GM13977 (cell line): ENCODE measurements around the gene KRTAP10-5.

Experiments used
- DNase-seq: peaks from one replicate; pipeline ENCODE4 v3.0.0; 2012; ENCODE audit warnings: low spot score
- in situ Hi-C: fragments of 300-500 bp; cut with MboI; formaldehyde crosslinking; loops from one replicate; pipeline ENCODE4 v1.12.0; 2022; ENCODE audit warnings: low sequenced_read_pairs, low pct_unique_long_range_greater_than_20kb, mixed read lengths, inconsistent platforms; ENCODE audit not compliant: unreplicated experiment
- TF ChIP-seq, protein P1 (sequence below): IDR thresholded peaks from 2 replicates; pipeline ENCODE4 v1.5.1; 2012; ENCODE audit warnings: mild to moderate bottlenecking, control low read depth; ENCODE audit not compliant: insufficient read depth; ENCODE audit errors: extremely low read depth, missing control alignments

Gene KRTAP10-5

DNA sequence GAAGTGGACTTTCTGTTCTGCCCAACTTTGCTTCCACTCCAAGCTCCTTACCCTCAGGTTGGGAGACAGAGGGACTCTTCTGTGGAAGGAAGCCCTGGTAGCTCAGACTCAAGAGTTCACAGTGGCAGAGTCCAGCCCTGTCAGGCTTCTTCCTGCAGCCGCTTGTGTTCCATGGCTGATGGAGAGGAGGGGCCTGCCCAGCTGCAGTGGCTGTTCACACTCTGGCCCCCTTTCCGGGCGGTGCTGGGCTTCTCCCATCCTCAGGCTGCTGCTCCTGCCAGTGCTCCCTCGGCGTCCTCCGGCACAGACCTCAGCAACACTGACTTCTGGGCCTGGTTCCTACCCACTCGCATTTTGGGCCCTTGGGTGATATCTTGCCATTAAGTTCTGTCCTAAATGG, 44.4 kb downstream of the KRTAP10-5 start:
- no peak for DNase-seq
- in situ Hi-C loops: no loop called here
- TF ChIP-seq, protein P1, sequence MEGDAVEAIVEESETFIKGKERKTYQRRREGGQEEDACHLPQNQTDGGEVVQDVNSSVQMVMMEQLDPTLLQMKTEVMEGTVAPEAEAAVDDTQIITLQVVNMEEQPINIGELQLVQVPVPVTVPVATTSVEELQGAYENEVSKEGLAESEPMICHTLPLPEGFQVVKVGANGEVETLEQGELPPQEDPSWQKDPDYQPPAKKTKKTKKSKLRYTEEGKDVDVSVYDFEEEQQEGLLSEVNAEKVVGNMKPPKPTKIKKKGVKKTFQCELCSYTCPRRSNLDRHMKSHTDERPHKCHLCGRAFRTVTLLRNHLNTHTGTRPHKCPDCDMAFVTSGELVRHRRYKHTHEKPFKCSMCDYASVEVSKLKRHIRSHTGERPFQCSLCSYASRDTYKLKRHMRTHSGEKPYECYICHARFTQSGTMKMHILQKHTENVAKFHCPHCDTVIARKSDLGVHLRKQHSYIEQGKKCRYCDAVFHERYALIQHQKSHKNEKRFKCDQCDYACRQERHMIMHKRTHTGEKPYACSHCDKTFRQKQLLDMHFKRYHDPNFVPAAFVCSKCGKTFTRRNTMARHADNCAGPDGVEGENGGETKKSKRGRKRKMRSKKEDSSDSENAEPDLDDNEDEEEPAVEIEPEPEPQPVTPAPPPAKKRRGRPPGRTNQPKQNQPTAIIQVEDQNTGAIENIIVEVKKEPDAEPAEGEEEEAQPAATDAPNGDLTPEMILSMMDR: no peak

DNA sequence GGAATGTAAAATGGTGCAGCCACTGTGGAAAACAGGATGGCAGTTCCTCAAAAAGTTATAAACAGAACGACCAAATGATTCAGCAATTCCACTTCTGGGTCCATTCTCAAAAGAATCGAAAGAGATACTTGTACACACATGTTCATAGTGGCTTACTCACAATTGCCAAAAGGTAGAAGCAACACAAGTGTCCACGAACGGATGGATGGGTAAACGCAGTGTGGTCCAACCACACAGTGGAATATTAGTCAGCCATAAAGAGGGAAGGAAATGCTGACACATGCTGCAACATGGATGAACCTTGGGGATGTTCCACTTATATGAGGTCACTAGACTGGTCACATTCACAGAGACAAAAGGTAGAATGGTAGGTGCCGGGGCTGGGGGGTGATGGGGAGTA, 45.7 kb downstream of the KRTAP10-5 start:
- TF ChIP-seq, protein P1: no peak
- in situ Hi-C loops: no loop called here
- no peak for DNase-seq

DNA sequence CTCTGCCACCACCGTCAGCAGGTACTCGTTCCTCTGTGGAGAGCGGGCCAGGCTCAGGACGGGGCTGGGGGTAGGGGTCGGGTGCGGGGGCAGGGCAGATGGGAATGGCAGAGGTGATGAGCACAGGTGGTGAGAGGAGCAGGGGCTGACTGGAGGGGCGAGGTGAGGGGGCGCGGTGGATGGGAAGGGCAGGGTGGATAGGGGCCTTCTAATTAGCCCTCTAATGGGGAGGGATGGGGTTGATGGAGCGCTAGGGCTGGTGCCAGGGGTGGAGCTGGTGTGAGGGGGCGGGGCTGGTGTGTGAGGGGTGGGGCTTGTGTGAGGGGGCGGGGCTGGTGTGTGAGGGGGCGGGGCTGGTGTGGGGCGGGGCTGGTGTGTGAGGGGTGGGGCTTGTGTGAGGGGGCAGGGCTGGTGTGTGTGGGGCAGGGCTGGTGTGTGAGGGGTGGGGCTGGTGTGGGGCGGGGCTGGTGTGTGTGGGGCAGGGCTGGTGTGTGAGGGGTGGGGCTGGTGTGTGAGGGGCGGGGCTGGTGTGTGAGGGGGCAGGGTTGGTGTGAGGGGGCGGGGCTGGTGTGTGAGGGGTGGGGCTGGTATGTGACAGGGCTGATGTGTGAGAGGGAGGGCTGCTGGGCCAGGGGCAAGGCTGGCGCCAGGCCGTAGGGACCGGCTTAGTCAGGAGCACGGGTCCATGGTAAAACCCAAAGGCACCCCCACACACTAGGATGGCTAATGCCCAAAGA, 46.3 kb downstream of the KRTAP10-5 start:
- TF ChIP-seq, protein P1: no peak

DNA sequence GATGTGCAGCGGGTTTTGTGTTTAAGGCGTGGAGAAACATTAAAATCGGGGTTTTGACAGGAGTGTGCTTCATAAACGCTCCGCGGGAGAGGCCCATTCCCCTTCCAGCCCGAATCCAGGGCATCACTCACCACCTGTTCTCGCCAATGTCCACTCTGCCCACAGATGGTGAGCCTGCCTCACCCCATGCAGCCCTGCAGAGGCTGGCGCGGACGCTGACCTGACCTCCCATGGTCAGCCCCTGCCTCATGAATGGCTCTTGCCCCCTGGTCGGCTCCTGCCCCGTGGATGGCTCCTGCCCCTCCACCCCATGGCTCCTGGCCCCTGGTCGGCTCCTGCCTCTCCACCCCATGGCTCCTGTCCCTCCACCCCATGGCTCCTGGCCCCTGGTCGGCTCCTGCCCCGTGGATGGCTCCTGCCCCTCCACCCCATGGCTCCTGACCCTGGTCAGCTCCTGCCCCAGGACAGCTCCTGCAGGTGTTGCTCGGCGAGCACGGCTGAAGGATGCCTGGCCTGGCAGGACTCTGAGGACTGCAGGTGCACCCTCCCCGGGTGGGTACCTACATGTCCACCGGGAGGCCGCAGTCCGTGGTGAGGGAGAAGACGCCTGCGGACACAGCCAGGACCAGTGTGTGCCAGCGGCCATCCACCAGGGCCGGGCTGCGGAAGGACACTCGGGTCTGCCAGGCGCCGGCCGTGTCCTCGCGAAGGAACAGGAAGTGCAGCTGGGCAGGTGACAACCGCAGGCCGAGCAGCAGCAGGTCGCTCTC, 47.1 kb downstream of the KRTAP10-5 start:
- TF ChIP-seq, protein P1: no peak
- in situ Hi-C loops: no loop called here
- no peak for DNase-seq

More for the DNA sequence above, 46.3 kb downstream of the KRTAP10-5 start:
- no peak for DNase-seq
- in situ Hi-C loops: no loop called here

DNA sequence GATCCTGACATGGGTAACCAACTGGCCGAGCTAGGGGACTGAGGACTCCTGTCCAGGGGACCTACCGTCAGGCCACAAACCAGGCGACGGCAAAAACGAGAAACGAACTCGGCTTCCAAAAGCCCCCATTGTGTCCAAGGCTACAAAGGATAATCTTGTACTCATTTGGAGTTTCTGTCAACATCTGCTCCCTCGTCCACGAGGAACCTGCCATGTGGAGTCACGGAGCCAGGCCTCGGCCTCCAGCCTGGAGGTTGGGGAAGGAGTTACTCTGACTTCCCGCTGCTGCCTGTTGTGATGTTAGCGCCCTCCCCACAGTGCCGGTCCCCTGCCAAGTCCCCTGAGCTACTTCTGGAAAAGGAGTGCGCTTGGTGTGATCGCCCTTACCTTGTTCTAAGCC, 47.7 kb downstream of the KRTAP10-5 start:
- DNase-seq: no peak
- in situ Hi-C loops: no loop called here
- TF ChIP-seq, protein P1: no peak

DNA sequence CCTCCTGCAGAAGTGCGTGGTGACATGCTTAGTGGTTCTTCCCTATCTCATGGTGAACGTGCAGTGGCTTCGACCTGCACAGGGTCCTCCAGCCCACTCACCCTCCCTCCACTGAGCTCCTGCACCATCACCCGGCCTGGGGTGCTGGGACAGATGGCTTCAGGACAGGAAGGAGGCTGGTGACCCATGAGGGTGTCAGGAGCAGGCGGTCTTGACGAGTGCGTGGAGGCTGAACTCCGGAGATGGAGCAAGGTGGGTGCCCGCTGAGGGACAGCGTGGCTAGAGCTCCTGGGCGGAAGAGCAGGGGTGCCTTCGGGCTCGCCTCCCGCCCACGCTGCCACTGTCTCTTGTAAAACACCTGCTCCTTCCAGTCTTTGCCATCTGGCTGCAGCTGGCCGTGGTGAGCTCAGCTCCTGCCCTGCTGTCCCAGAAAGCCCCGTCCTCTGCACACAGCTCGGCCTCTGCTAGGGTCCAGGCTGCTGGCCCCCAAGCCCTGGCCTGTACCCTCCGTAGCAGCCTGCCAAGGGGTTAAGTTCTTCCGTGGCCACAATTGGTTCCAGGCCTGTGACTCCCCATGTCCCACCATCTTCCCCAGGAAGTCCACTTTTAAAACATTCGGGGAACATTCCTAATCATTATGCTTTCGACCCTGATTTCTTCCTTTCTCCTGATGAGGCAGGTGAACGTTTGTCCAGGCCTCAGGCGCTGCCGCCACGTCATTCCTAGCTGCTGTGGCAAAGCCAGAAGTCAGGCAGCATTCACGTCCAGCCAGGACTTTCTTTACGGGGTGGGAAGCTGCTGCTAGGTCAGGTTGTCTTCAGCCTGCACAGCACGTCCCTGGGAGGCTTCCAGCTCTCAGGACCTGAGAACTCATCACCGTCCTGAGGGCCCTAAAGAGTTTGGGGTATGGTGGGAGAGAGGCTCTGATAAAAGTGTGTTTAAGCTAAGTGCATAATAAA, 48.5 kb downstream of the KRTAP10-5 start:
- TF ChIP-seq, protein P1: no peak
- in situ Hi-C loops: no loop called here
- no peak for DNase-seq
